ENCODE data around the gene UBE2D4. TPM values are rescaled to one million over a fixed set of nuclear protein-coding genes. Genes with fewer than 3 reads are reported as not detected.
A peak's percentile ranks its signal among the peaks of the same experiment; 100 is the strongest.

UBE2D4 gene
- total and polyA plus RNA-seq, 9 of the 15 experiments (the other 6 are each of a cell fraction or from before 2014, with no cell fraction given), result 3.3 to 16.2 (median 7.5) TPM

GRCh38 chr7:43925984-43926797 lies at the start of gene UBE2D4 (continued):
- TF ChIP-seq AFF4 (CRISPR knock-in tag; IDR thresholded peaks at IDR 0.05) (peak; percentile 93), ZNF668 (CRISPR knock-in tag; IDR thresholded peaks at IDR 0.05) (peak; percentile 47; the same call in 1 of the 2 replicates), CREB1 (IDR thresholded peaks at IDR 0.05) (peak; percentile 62), CREB1 (CRISPR knock-in tag; IDR thresholded peaks at IDR 0.05) (peak; percentile 81), ZNF354B (CRISPR knock-in tag; IDR thresholded peaks at IDR 0.05) (no peak), ZFX (CRISPR knock-in tag; IDR thresholded peaks at IDR 0.05) (peak; percentile 96), ZNF316 (IDR thresholded peaks at IDR 0.05) (peak; percentile 15; the same call in 1 of the 2 replicates), CTCF (IDR thresholded peaks at IDR 0.05 in 2 of 3, conservative IDR thresholded peaks at IDR 0.05 in 1 of 3; ENCODE audit: insufficient read depth in 2 of 3, low read depth in 1 of 3, low read length in 3 of 3) (no peak), ARID3B (CRISPR knock-in tag; IDR thresholded peaks at IDR 0.05; ENCODE audit: borderline replicate concordance) (no peak), ZNF511 (CRISPR knock-in tag; IDR thresholded peaks at IDR 0.05) (peak; percentile 93), ETV6 (IDR thresholded peaks at IDR 0.05; ENCODE audit: borderline replicate concordance in 1 of 2, low read depth in 2 of 2, low read length in 1 of 2) (no peak), ETV6 (CRISPR knock-in tag; IDR thresholded peaks at IDR 0.05; ENCODE audit: borderline replicate concordance) (peak; percentile 77; the same call in 1 of the 2 replicates), ZBTB9 (CRISPR knock-in tag; IDR thresholded peaks at IDR 0.05) (peak; percentile 79; the same call in 1 of the 2 replicates), BCL6 (CRISPR knock-in tag; IDR thresholded peaks at IDR 0.05) (no peak), E2F4 (CRISPR knock-in tag; IDR thresholded peaks at IDR 0.05; ENCODE audit: low read depth) (0 out of 2 replicates have a peak, but pooled peaks have one; percentile 30), ZNF780A (CRISPR knock-in tag; IDR thresholded peaks at IDR 0.05) (no peak)
